HCT116 (cell line): Measurements from ENCODE around the gene GIMAP8. TPM values are rescaled to one million over a fixed set of nuclear protein-coding genes. Genes with fewer than 3 reads are reported as not detected.

Experiments
- ATAC-seq: fragments of 200-7000 bp; cut with Tn5 transposase; 2 replicates; pipeline ENCODE4 v1.9.1; 2020; ENCODE audit warnings: mild to moderate bottlenecking, moderate library complexity
- BruUV-seq: library from RNA; stranded (reverse); fragments of 400-500 nt; replicated peaks from 2 replicates; lab custom pipeline; 2021; lab: Mats Ljungman, UMichigan
- CTCF ChIA-PET: fragments of 300-600 bp; sonication (Branson Sonifier 250); formaldehyde crosslinking; loops from one replicate; lab custom pipeline; 2021; ENCODE audit warnings: antibody characterized with exemption; lab: Charles Lee
- POLR2A ChIA-PET: fragments of 300-600, 350-600 bp; sonication (Branson Sonifier 250); formaldehyde crosslinking; loops from one replicate; lab custom pipeline; 2021; ENCODE audit warnings: antibody characterized with exemption; lab: Charles Lee
- RAD21 ChIA-PET, 2 experiments: fragments of 300-600 bp; sonication (Branson Sonifier 250); formaldehyde crosslinking; loops; one replicate each; lab custom pipeline; 2023; ENCODE audit warnings: low total read pairs in 2 of 2; ENCODE audit not compliant: uncharacterized antibody in 2 of 2, unreplicated experiment in 2 of 2, low non-redundant PET in 1 of 2; lab: Charles Lee
- DNase-seq: peaks from one replicate; pipeline ENCODE4 v3.0.0-alpha.2; 2010; ENCODE audit warnings: low read depth, low spot score
- H2AFZ ChIP-seq: fragments of 200-600 bp; shearing (Covaris generic), sonication (generic); 2 replicates; pipeline ENCODE4 v1.6.1; 2017; ENCODE audit warnings: low read depth, mixed run types, mixed read lengths, antibody characterized with exemption, low read length; ENCODE audit not compliant: poor library complexity, severe bottlenecking
- H3K27ac ChIP-seq: 2 replicates; pipeline ENCODE4 v1.5.1; 2012; ENCODE audit warnings: low read depth, low read length
- H3K27me3 ChIP-seq: fragments of 200-600 bp; sonication (generic); 2 replicates; pipeline ENCODE4 v1.6.1; 2016; ENCODE audit warnings: mixed run types, low read length, mixed read lengths; ENCODE audit not compliant: insufficient read depth
- H3K36me3 ChIP-seq, 2 experiments: fragments of 200-500 bp in 1 of 2; fragments of 200-600 bp in 1 of 2; sonication (Bioruptor generic) in 1 of 2; sonication (generic) in 1 of 2; 2 replicates each; pipeline versions ENCODE4 v1.5.1 to v1.6.1; 2014 to 2016; ENCODE audit warnings: low read length in 2 of 2, inconsistent platforms in 1 of 2, mixed read lengths in 1 of 2, mixed run types in 1 of 2; ENCODE audit not compliant: insufficient read depth in 2 of 2, control insufficient read depth in 1 of 2
- H3K4me1 ChIP-seq, 2 experiments: fragments of 200-600 bp in 1 of 2; sonication (generic) in 1 of 2; 2 replicates each; pipeline versions ENCODE4 v1.5.1 to v1.6.1; 2012 to 2017; ENCODE audit warnings: low read length in 2 of 2, inconsistent platforms in 1 of 2, mild to moderate bottlenecking in 1 of 2, mixed read lengths in 1 of 2, mixed run types in 1 of 2, moderate library complexity in 1 of 2; ENCODE audit not compliant: insufficient read depth in 2 of 2, control insufficient read depth in 1 of 2
- H3K4me2 ChIP-seq: fragments of 200-600 bp; sonication (generic); 2 replicates; pipeline ENCODE4 v1.6.1; 2017; ENCODE audit warnings: mixed run types, low read length, mixed read lengths
- H3K4me3 ChIP-seq, 2 experiments: fragments of 200-600 bp in 1 of 2; sonication (generic) in 1 of 2; replicated peaks in 1 of 2; 2 replicates each; pipeline ENCODE4 v1.5.1; 2011 to 2016; ENCODE audit warnings: low read length in 2 of 2, control low read depth in 1 of 2, low read depth in 1 of 2, mild to moderate bottlenecking in 1 of 2, mixed read lengths in 1 of 2, mixed run types in 1 of 2
- H3K79me2 ChIP-seq: fragments of 200-600 bp; sonication (generic); 2 replicates; pipeline ENCODE4 v1.6.1; 2017; ENCODE audit warnings: mild to moderate bottlenecking, mixed run types, low read length, moderate library complexity, mixed read lengths; ENCODE audit not compliant: insufficient read depth
- H3K9ac ChIP-seq: fragments of 200-600 bp; sonication (generic); 2 replicates; pipeline ENCODE4 v1.6.1; 2016; ENCODE audit warnings: low read length, mixed read lengths
- H3K9me2 ChIP-seq: fragments of 200-600 bp; sonication (generic), shearing (Covaris generic); 2 replicates; pipeline ENCODE4 v1.6.1; 2017; ENCODE audit warnings: mixed run types, mild to moderate bottlenecking, moderate library complexity; ENCODE audit not compliant: insufficient read depth
- H3K9me3 ChIP-seq, 2 experiments: fragments of 200-500 bp in 1 of 2; fragments of 200-600 bp in 1 of 2; sonication (Bioruptor generic) in 1 of 2; sonication (generic) in 1 of 2; 2 replicates each; pipeline ENCODE4 v1.6.1; 2014 to 2017; ENCODE audit warnings: low read length in 2 of 2, mixed read lengths in 2 of 2, inconsistent platforms in 1 of 2, low read depth in 1 of 2, mild to moderate bottlenecking in 1 of 2, mixed run types in 1 of 2, moderate library complexity in 1 of 2; ENCODE audit not compliant: control insufficient read depth in 1 of 2, insufficient read depth in 1 of 2
- H4K20me1 ChIP-seq: fragments of 200-600 bp; sonication (generic), shearing (Covaris generic); 2 replicates; pipeline ENCODE4 v1.6.1; 2017; ENCODE audit warnings: mixed run types, mild to moderate bottlenecking, moderate library complexity; ENCODE audit not compliant: insufficient read depth
- ATF3 ChIP-seq: IDR thresholded peaks from 2 replicates; pipeline ENCODE4 v1.6.1; 2012
- CBX3 ChIP-seq: IDR thresholded peaks from 2 replicates; pipeline ENCODE4 v1.6.1; 2012; ENCODE audit warnings: low read depth
- CTCF ChIP-seq, 3 experiments: fragments of 200-600 bp in 1 of 3; sonication (generic) in 1 of 3; IDR thresholded peaks in 2 of 3; conservative IDR thresholded peaks in 1 of 3; 2 replicates each; pipeline ENCODE4 v1.5.1; 2012 to 2017; ENCODE audit warnings: low read depth in 2 of 3, low read length in 2 of 3, antibody characterized with exemption in 1 of 3, borderline replicate concordance in 1 of 3, control low read depth in 1 of 3, mild to moderate bottlenecking in 1 of 3, mixed read lengths in 1 of 3, mixed run types in 1 of 3, moderate library complexity in 1 of 3; ENCODE audit not compliant: insufficient read depth in 1 of 3
- JUND ChIP-seq: IDR thresholded peaks from 2 replicates; pipeline ENCODE4 v1.6.1; 2012
- SIN3A ChIP-seq: IDR thresholded peaks from 2 replicates; pipeline ENCODE4 v1.6.1; 2012; ENCODE audit warnings: low read depth
- ZFX ChIP-seq: fragments of 450-650 bp; IDR thresholded peaks from 2 replicates; pipeline ENCODE4 v1.6.1; 2017
- intact Hi-C: fragments of 100-400 bp; cut with micrococcal nuclease; formaldehyde crosslinking; loops from 2 replicates; pipeline ENCODE4 v1.10.0; 2022
- total RNA-seq: library from RNA; stranded (reverse); gene quantifications from one replicate; pipeline ENCODE4 v1.2.1, GENCODE V29; 2021; ENCODE audit not compliant: unreplicated experiment

Gene GIMAP8
- total RNA-seq, 1 experiment from 2014 or later = 0.15 TPM

- ChIA-PET CTCF (no interaction called here), POLR2A (no interaction called here)
- no peaks in the 10 kb centered on the region for H3K4me1 ChIP-seq
- no peaks in the 10 kb centered on the region for H3K79me2 ChIP-seq
- no peak for ATAC-seq
- no peak overlapping the region for H3K27ac ChIP-seq
- H3K4me2 ChIP-seq = no peak overlapping the region
- no peaks in the 10 kb centered on the region for H4K20me1 ChIP-seq
- H3K9me2 ChIP-seq = no peaks in the 10 kb centered on the region
- H3K27me3 ChIP-seq = no peaks in the 10 kb centered on the region
- TF ChIP-seq JUND (no peak), CTCF (IDR thresholded peaks at IDR 0.05 in 2 of 3, conservative IDR thresholded peaks at IDR 0.05 in 1 of 3; ENCODE audit: borderline replicate concordance in 1 of 3, insufficient read depth in 1 of 3, low read depth in 2 of 3, low read length in 2 of 3) (no peak), ATF3 (no peak), SIN3A (no peak)
- TF ChIP-seq, all 23 proteins: peak for 0
- intact Hi-C loops = no loop called here
- no TSS peak for BruUV-seq
- Histone ChIP-seq H3K9me3 (peaks cover 3 to 8% of the 10 kb centered on the region in 2 experiments; a peak in 1 of 4 replicates), H3K4me3 (no peak overlapping the region), H2AFZ (no peak overlapping the region), H3K36me3 (no peaks in the 10 kb centered on the region), H3K9ac (no peak overlapping the region)
- RAD21 ChIA-PET = no interaction called here
- DNase-seq = no peak
Observed at GRCh38 chr7:150442811-150443210, 7.6 kb upstream of the GIMAP8 start.

- Histone ChIP-seq H3K4me3 (no peak overlapping the region), H4K20me1 (no peaks in the 10 kb centered on the region), H2AFZ (no peak overlapping the region), H3K9me3 (peaks cover 3 to 8% of the 10 kb centered on the region in 2 experiments; a peak in 1 of 4 replicates), H3K4me1 (no peaks in the 10 kb centered on the region), H3K9me2 (no peaks in the 10 kb centered on the region), H3K79me2 (no peaks in the 10 kb centered on the region), H3K9ac (no peak overlapping the region), H3K4me2 (no peak overlapping the region), H3K27me3 (no peaks in the 10 kb centered on the region), H3K27ac (no peak overlapping the region), H3K36me3 (no peaks in the 10 kb centered on the region)
- POLR2A ChIA-PET = no interaction called here
- intact Hi-C loops = no loop called here
- RAD21 ChIA-PET = no interaction called here
- DNase-seq = no peak
- no TSS peak for BruUV-seq
- ATAC-seq = no peak
- CTCF ChIA-PET = no interaction called here
- no peak for TF ChIP-seq CBX3
- no peak for TF ChIP-seq ZFX
Observed at GRCh38 chr7:150443793-150444540, 6.5 kb upstream of the GIMAP8 start.
